Fibroblast of lung (primary cell): ENCODE results near the gene MAT2A. TPM values are rescaled to one million over a fixed set of nuclear protein-coding genes. Genes with fewer than 3 reads are reported as not detected.
"Not testable (repeated sequence)": the region's sequence is repeated elsewhere in the genome, so short reads cannot be mapped to it uniquely, and the experiment has no call there.

ENCODE experiments used
- DNase-seq, 2 donors: peaks; one replicate each; pipeline versions ENCODE4 v3.0.0 to v3.0.0-alpha.2; 2010; ENCODE audit warnings: low read depth in 2 of 2
- H2AFZ ChIP-seq: 2 replicates; pipeline ENCODE4 v1.5.1; 2012; ENCODE audit warnings: low read length, control low read depth, inconsistent platforms
- H3K27ac ChIP-seq: 2 replicates; pipeline ENCODE4 v1.5.1; 2011; ENCODE audit warnings: low read length, control low read depth; ENCODE audit not compliant: insufficient read depth
- H3K27me3 ChIP-seq: 2 replicates; pipeline ENCODE4 v1.5.1; 2011; ENCODE audit warnings: mild to moderate bottlenecking, low read length; ENCODE audit not compliant: control insufficient read depth, insufficient read depth
- H3K36me3 ChIP-seq: 2 replicates; pipeline ENCODE4 v1.5.1; 2011; ENCODE audit warnings: low read length; ENCODE audit not compliant: control insufficient read depth, insufficient read depth
- H3K4me1 ChIP-seq: 2 replicates; pipeline ENCODE4 v1.5.1; 2011; ENCODE audit warnings: low read length; ENCODE audit not compliant: control insufficient read depth, insufficient read depth; ENCODE audit errors: extremely low read depth
- H3K4me2 ChIP-seq: 2 replicates; pipeline ENCODE4 v1.5.1; 2011; ENCODE audit warnings: low read length, control low read depth; ENCODE audit not compliant: insufficient read depth; ENCODE audit errors: extremely low read depth
- H3K4me3 ChIP-seq, 4 experiments: fragments of 200-600 bp in 1 of 4; sonication (generic) in 1 of 4; replicated peaks in 1 of 4; 2 replicates each; pipeline ENCODE4 v1.5.1; 2011 to 2016; ENCODE audit warnings: low read length in 4 of 4, low read depth in 3 of 4, mild to moderate bottlenecking in 3 of 4, control low read depth in 2 of 4, inconsistent platforms in 1 of 4, mixed read lengths in 1 of 4; ENCODE audit not compliant: insufficient read depth in 1 of 4; ENCODE audit errors: control extremely low read depth in 1 of 4
- H3K79me2 ChIP-seq: 2 replicates; pipeline ENCODE4 v1.5.1; 2012; ENCODE audit warnings: mild to moderate bottlenecking, low read length, inconsistent platforms; ENCODE audit not compliant: control insufficient read depth, insufficient read depth
- H3K9ac ChIP-seq: 2 replicates; pipeline ENCODE4 v1.5.1; 2011; ENCODE audit warnings: mild to moderate bottlenecking, low read length, control low read depth; ENCODE audit not compliant: insufficient read depth
- H3K9me3 ChIP-seq: 2 replicates; pipeline ENCODE4 v1.5.1; 2012; ENCODE audit warnings: low read depth, low read length; ENCODE audit not compliant: control insufficient read depth, insufficient read depth
- H4K20me1 ChIP-seq: 2 replicates; pipeline ENCODE4 v1.5.1; 2011; ENCODE audit warnings: low read length; ENCODE audit not compliant: control insufficient read depth, insufficient read depth; ENCODE audit errors: extremely low read depth
- EZH2 ChIP-seq: IDR thresholded peaks from 2 replicates; pipeline ENCODE4 v1.5.1; 2012; ENCODE audit warnings: low read length, control low read depth, mild to moderate bottlenecking; ENCODE audit errors: missing control alignments
- polyA plus RNA-seq, 2 donors: library from polyadenylated mRNA; depleted of rRNA in 1 of 2; stranded (reverse) in 1 of 2; unstranded in 1 of 2; fragments of >200 nt; gene quantifications; 2 replicates each; pipeline ENCODE4 v1.2.1, GENCODE V29; 2011 to 2012; ENCODE audit warnings: missing spikeins in 1 of 2
- total RNA-seq: library from RNA; depleted of rRNA; stranded (reverse); fragments of >200 nt; gene quantifications from 2 replicates; pipeline ENCODE4 v1.2.1, GENCODE V29; 2014
- TF ChIP-seq, protein P1 (sequence below), 2 donors: IDR thresholded peaks in 1 of 2; conservative IDR thresholded peaks in 1 of 2; 1 replicate in 1 of 2; 2 replicates in 1 of 2; pipeline ENCODE4 v1.5.1; 2011 to 2012; ENCODE audit warnings: low read length in 2 of 2, control low read depth in 1 of 2, inconsistent platforms in 1 of 2, low read depth in 1 of 2, mild to moderate bottlenecking in 1 of 2

MAT2A gene
- total and polyA plus RNA-seq, 2 donors (not counting 1 experiment from before 2014, with no cell fraction given) = 270 to 334 TPM

DNA sequence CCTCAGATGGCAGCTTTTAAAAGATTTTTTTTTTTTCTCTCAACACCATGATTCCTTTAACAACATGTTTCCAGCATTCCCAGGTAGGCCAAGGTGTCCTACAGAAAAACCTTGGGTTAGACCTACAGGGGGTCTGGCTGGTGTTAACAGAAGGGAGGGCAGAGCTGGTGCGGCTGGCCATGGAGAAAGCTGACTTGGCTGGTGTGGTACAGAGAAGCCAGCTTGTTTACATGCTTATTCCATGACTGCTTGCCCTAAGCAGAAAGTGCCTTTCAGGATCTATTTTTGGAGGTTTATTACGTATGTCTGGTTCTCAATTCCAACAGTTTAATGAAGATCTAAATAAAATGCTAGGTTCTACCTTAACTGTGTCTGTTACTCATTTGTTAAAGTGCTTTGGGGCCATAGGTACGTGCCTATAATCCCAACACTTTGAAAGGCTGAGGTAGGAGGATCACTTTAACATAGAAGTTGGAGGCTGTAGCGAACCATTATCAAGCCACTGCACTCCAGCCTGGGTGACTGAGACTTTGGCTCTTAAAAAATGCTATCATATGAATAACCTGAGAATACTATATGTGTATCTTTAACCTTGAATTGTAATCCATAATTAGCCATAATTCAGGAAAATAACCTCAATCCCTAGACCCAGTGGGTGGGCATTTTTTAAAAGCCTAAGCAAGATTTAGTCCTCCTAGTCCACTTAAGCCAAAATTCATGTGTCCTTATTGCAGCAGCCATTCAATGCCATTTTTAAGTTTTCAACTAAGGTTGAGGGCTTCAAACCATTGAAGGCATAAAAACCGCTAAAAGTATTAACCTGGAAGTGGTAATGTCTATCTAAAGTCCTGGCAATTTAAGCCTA lies 6.2 kb downstream of the MAT2A start:
- H4K20me1 ChIP-seq = peaks cover 11% of the 10 kb centered on the region
- H3K9ac ChIP-seq, H3K4me2 ChIP-seq, H2AFZ ChIP-seq, H3K4me3 ChIP-seq, DNase-seq, H3K27ac ChIP-seq, H3K9me3 ChIP-seq, H3K27me3 ChIP-seq: not testable (repeated sequence)
- H3K36me3 ChIP-seq = peaks cover 16% of the 10 kb centered on the region
- H3K4me1 ChIP-seq = peaks cover 16% of the 10 kb centered on the region
- H3K79me2 ChIP-seq = peaks cover 32% of the 10 kb centered on the region

DNA sequence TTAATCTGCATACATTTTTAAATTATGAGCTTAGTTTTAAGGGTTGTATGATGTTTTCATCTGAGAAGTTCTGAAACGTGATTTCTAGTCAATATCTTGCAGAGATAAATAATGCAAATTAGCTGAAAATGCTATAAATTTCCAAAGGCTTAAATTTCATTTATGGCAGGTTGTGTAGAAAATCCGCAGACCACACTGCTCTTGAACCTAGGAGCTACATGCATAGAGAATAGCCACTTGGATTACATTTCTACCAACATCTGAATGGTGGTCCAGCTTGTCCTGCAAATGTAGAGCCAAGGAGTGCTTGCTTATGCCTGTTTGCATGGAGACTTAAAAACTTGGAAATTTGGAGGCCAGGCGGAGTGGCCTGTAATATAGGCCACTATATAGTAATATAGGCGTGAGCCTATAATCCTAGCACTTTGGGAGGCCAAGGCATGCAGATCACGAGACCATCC lies 6.8 kb downstream of the MAT2A start:
- Histone ChIP-seq H3K27me3 (no peaks in the 10 kb centered on the region), H2AFZ (no peak overlapping the region), H3K4me1 (peaks cover 22% of the 10 kb centered on the region), H3K9ac (no peak overlapping the region), H4K20me1 (peaks cover 6% of the 10 kb centered on the region), H3K4me3 (no peak overlapping the region), H3K79me2 (peaks cover 25% of the 10 kb centered on the region), H3K9me3 (no peaks in the 10 kb centered on the region), H3K36me3 (peaks cover 16% of the 10 kb centered on the region), H3K4me2 (no peak overlapping the region), H3K27ac (no peak overlapping the region)
- TF ChIP-seq, protein P1, sequence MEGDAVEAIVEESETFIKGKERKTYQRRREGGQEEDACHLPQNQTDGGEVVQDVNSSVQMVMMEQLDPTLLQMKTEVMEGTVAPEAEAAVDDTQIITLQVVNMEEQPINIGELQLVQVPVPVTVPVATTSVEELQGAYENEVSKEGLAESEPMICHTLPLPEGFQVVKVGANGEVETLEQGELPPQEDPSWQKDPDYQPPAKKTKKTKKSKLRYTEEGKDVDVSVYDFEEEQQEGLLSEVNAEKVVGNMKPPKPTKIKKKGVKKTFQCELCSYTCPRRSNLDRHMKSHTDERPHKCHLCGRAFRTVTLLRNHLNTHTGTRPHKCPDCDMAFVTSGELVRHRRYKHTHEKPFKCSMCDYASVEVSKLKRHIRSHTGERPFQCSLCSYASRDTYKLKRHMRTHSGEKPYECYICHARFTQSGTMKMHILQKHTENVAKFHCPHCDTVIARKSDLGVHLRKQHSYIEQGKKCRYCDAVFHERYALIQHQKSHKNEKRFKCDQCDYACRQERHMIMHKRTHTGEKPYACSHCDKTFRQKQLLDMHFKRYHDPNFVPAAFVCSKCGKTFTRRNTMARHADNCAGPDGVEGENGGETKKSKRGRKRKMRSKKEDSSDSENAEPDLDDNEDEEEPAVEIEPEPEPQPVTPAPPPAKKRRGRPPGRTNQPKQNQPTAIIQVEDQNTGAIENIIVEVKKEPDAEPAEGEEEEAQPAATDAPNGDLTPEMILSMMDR (conservative IDR thresholded peaks at IDR 0.05 in 1 of 2, IDR thresholded peaks at IDR 0.05 in 1 of 2; ENCODE audit: low read depth in 1 of 2, low read length in 2 of 2) = no peak
- TF ChIP-seq EZH2 = no peak
- DNase-seq = peak in 1 of 2 donors; percentile 27

DNA sequence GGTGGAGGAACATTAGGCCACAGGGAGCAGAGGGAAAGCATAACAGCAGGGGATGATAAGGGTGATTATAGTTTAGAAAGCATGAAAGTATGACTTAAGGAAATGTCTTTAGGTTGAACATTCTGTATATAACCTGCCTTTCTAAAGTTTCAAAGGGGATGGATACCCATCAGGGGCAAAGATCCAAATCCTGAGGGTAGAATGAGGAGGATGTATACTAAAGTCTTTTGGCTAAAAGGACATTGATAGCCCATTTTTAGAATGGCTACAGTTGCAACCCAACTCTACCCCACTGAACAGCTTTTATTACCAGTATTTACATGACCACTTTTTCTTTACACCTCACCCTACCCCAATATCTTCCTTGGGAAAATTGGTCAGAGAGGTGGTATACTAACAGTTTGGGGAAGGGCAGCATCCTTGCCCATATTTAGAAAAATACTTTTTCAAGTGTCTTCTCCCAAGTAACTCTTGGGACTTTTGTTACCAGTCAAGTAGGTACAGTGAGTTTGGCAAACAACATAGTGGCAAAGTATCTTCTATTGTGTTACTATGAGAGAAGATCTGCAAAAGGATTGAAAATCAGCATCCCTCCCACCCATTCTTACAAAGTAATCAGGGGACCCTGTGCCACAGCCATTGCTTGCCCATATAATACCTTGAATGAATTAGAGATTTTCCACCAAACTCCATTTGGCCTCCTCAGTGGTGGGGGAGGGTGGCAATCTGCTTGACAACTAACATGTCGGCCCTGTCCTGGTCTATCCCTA lies 8.3 kb downstream of the MAT2A start:
- Histone ChIP-seq H3K9ac (no peak overlapping the region), H2AFZ (no peak overlapping the region), H3K4me2 (no peak overlapping the region), H4K20me1 (peaks cover 2% of the 10 kb centered on the region), H3K9me3 (no peaks in the 10 kb centered on the region), H3K4me3 (no peak overlapping the region), H3K27ac (no peak overlapping the region), H3K79me2 (peaks cover 10% of the 10 kb centered on the region), H3K4me1 (peaks cover 17% of the 10 kb centered on the region), H3K27me3 (no peaks in the 10 kb centered on the region), H3K36me3 (peaks cover 13% of the 10 kb centered on the region)
- DNase-seq = peak in 1 of 2 donors; percentile 45
- TF ChIP-seq, protein P1 (conservative IDR thresholded peaks at IDR 0.05 in 1 of 2, IDR thresholded peaks at IDR 0.05 in 1 of 2; ENCODE audit: low read depth in 1 of 2, low read length in 2 of 2) = no peak
- TF ChIP-seq EZH2 = no peak
